OCI-LY3 (cell line): Measurements from ENCODE around the gene PPP1R12B.
"Not testable (repeated sequence)": the region's sequence is repeated elsewhere in the genome, so short reads cannot be mapped to it uniquely, and the experiment has no call there.

Source experiments
- H2AFZ ChIP-seq: fragments of 200-600, 300-600 bp; shearing (Covaris generic); 2 replicates; pipeline ENCODE4 v1.6.0; 2014; ENCODE audit warnings: antibody characterized with exemption, low read depth, low read length
- H3K27ac ChIP-seq: fragments of 200-600, 300-600 bp; sonication (generic); 2 replicates; pipeline ENCODE4 v1.5.1; 2014; ENCODE audit warnings: mild to moderate bottlenecking, low read length, moderate library complexity, mixed read lengths
- H3K27me3 ChIP-seq: fragments of 200-600, 300-600 bp; sonication (generic); 2 replicates; pipeline ENCODE4 v1.6.1; 2014; ENCODE audit warnings: low read depth, low read length, mixed read lengths
- H3K36me3 ChIP-seq: fragments of 200-600, 300-600 bp; sonication (generic); replicated peaks from 2 replicates; pipeline ENCODE3; 2014; ENCODE audit warnings: low read depth, low read length, mixed read lengths
- H3K4me1 ChIP-seq: fragments of 300-600, 200-600 bp; sonication (generic); 2 replicates; pipeline ENCODE4 v1.6.1; 2014; ENCODE audit warnings: low read length, mixed read lengths
- H3K4me2 ChIP-seq: fragments of 200-600, 300-600 bp; sonication (generic); 2 replicates; pipeline ENCODE4 v1.6.1; 2014; ENCODE audit warnings: low read length, mixed read lengths
- H3K4me3 ChIP-seq: fragments of 300-600, 200-600 bp; sonication (generic); 2 replicates; pipeline ENCODE4 v1.5.1; 2014; ENCODE audit warnings: antibody characterized with exemption, mild to moderate bottlenecking, low read length, moderate library complexity
- H3K79me2 ChIP-seq: fragments of 300-600, 200-600 bp; shearing (Covaris generic); 2 replicates; pipeline ENCODE4 v1.6.1; 2014; ENCODE audit warnings: mild to moderate bottlenecking, low read length, mixed read lengths
- H3K9ac ChIP-seq: fragments of 300-600, 200-600 bp; shearing (Covaris generic); 2 replicates; pipeline ENCODE4 v1.6.0; 2014; ENCODE audit warnings: mild to moderate bottlenecking, low read length, moderate library complexity
- H3K9me3 ChIP-seq: fragments of 200-600, 300-600 bp; shearing (Covaris generic); 2 replicates; pipeline ENCODE4 v1.6.1; 2014; ENCODE audit warnings: low read length, mixed read lengths; ENCODE audit not compliant: insufficient read depth
- H4K20me1 ChIP-seq: fragments of 200-600, 300-600 bp; sonication (generic); 2 replicates; pipeline ENCODE4 v1.6.1; 2016; ENCODE audit warnings: low read length, mixed read lengths; ENCODE audit not compliant: insufficient read depth
- CTCF ChIP-seq: fragments of 200-600, 300-600 bp; sonication (generic); IDR thresholded peaks from 2 replicates; pipeline ENCODE4 v1.5.1; 2014; ENCODE audit warnings: antibody characterized with exemption, low read length, low read depth
- EZH2phosphoT487 ChIP-seq: fragments of 200-600 bp; shearing (Covaris generic); IDR thresholded peaks from 2 replicates; pipeline ENCODE4 v1.6.1; 2018; ENCODE audit warnings: antibody characterized with exemption, mixed run types, low read depth

Gene PPP1R12B

DNA sequence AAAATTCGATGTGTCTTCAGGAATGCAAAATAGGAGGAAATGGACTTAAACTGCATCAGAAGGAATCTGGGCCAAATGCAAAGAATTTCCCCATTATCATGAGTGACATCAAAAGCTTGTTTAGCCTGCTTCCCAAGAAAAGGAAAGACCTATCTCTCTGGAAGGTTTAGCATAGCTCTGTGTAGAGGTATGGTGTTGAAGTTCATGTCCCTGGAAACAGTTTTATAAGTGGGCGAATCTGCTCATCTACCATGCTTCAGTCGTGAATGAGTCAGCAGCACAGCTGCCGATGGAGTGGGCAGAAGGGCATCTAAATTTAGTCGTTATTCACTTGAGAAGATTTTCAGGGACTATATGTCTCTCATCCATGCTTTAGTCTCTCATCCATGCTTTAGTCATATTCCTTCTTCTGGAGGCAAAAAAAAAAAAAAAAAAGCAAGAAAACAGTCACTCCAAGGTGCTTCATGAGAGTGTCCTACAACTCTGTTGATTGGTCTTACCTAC is 62.4 kb downstream of the PPP1R12B start:
- H3K27me3 ChIP-seq, H3K9ac ChIP-seq, H3K4me3 ChIP-seq, H2AFZ ChIP-seq, H3K4me2 ChIP-seq, H3K4me1 ChIP-seq, H4K20me1 ChIP-seq, H3K9me3 ChIP-seq, H3K79me2 ChIP-seq, H3K36me3 ChIP-seq, H3K27ac ChIP-seq: not testable (repeated sequence)

DNA sequence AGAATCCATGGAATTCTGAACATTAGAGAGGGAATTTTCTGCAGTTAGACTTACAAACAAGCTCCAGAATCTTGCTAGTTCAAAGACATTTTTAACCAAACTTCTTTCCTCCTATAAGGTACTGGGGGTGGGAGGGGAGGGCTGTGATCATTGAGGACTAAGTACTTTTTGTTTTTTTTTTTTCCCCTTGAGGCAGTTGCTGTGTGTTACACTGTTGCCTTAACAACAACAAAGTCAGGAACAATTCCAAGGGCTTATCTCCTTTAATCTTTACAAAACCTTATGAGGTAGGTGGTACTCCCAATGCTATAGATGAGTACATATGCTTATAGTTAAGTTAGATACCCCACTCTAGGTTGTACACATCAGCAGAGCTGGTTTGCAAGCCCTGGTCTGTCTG is 62.9 kb downstream of the PPP1R12B start:
- Histone ChIP-seq H3K27ac (no peak overlapping the region), H3K27me3 (no peaks in the 10 kb centered on the region), H3K9me3 (no peaks in the 10 kb centered on the region), H2AFZ (no peak overlapping the region), H3K9ac (no peak overlapping the region), H3K36me3 (no peaks in the 10 kb centered on the region), H3K4me1 (no peaks in the 10 kb centered on the region), H4K20me1 (0 out of 2 replicates have a peak, but pooled peaks cover 2% of the 10 kb centered on the region), H3K4me3 (no peak overlapping the region), H3K4me2 (no peak overlapping the region), H3K79me2 (no peaks in the 10 kb centered on the region)
- TF ChIP-seq EZH2phosphoT487, result no peak
- no peak for TF ChIP-seq CTCF

DNA sequence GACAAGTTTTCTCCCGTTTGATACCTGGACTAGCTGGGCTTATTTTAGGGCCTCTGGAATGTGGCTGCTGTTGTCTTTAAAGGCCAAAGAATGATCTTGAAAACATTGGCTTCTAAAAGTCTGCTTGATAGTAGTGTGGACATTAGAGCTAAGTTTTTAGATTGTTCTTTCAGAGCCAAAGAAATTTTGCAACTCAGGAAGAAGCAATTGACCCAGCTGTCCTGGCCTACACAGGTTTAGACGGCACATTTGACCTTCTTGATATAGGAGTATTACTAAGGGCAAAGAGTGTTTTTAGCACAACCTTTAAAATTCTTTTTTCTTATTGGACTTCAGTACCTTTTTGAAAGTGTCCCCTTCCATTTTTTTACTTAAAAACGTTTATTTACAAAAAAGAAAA is 63.9 kb downstream of the PPP1R12B start:
- not testable (repeated sequence) for H3K27me3 ChIP-seq, H3K9me3 ChIP-seq, H3K9ac ChIP-seq, H4K20me1 ChIP-seq, H3K79me2 ChIP-seq, H3K4me3 ChIP-seq, H3K4me2 ChIP-seq, H2AFZ ChIP-seq, H3K36me3 ChIP-seq, H3K4me1 ChIP-seq, H3K27ac ChIP-seq

- TF ChIP-seq CTCF, result no peak
- Histone ChIP-seq H3K9ac (no peak overlapping the region), H3K4me2 (no peak overlapping the region), H3K4me1 (no peaks in the 10 kb centered on the region), H3K4me3 (no peak overlapping the region), H3K79me2 (no peaks in the 10 kb centered on the region), H3K36me3 (no peaks in the 10 kb centered on the region), H4K20me1 (no peaks in the 10 kb centered on the region), H3K27ac (no peak overlapping the region), H2AFZ (no peak overlapping the region), H3K9me3 (no peaks in the 10 kb centered on the region), H3K27me3 (no peaks in the 10 kb centered on the region)
Observed at GRCh38 chr1:202416641-202417040, 68.1 kb downstream of the PPP1R12B start.

DNA sequence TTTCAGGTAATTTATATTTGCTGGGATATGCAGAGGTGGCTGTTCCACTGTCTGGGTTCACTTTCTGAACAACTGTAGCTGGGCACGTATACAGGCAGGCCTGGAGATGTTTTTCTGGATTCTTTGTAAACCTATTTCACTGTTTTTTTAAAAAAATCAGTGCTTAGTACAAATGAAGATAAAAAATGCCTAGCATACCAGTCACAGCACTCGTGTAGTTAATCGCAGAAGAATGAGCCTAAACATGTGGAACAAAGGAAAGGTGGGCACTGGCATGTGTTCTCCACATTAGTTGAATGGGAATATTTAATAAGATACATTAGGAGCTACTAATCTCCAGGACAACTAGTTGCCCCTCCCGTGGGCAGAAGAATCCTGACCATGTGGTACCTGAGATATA is 68.6 kb downstream of the PPP1R12B start:
- not testable (repeated sequence) for H3K27ac ChIP-seq, H3K4me2 ChIP-seq

GRCh38 chr1:202417762-202418201 is 69.3 kb downstream of the PPP1R12B start:
- H3K27me3 ChIP-seq, H3K36me3 ChIP-seq, H4K20me1 ChIP-seq, H3K4me3 ChIP-seq, H3K4me1 ChIP-seq, H2AFZ ChIP-seq, H3K9ac ChIP-seq, H3K9me3 ChIP-seq, H3K4me2 ChIP-seq, H3K27ac ChIP-seq, H3K79me2 ChIP-seq: not testable (repeated sequence)

More for the DNA sequence above, 68.6 kb downstream of the PPP1R12B start:
- H3K9me3 ChIP-seq, H3K36me3 ChIP-seq, H3K27me3 ChIP-seq, H2AFZ ChIP-seq, H3K79me2 ChIP-seq, H4K20me1 ChIP-seq, H3K4me1 ChIP-seq, H3K9ac ChIP-seq, H3K4me3 ChIP-seq: not testable (repeated sequence)

DNA sequence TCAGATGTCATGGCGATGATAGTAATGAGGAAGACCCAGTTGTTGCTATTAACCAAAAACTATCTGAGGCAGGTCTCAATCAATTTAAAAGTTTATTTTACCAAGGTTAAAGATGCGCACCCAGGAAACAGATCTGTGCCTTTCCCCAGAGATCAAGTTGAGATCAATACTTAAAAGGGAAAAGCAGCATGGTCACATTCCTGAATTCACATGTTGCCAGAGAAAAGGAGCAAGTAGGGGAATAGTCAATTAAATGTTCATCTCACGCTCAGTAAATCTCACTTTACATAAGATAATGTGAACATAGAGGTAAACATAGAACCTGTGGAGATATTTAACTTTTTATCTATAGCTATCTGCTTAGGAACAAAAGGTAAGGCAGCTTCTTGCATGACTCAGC is 71.2 kb downstream of the PPP1R12B start:
- H3K27ac ChIP-seq, H3K9ac ChIP-seq, H3K4me3 ChIP-seq, H3K79me2 ChIP-seq, H3K4me1 ChIP-seq, H3K4me2 ChIP-seq, H2AFZ ChIP-seq, H3K27me3 ChIP-seq, H3K36me3 ChIP-seq, H3K9me3 ChIP-seq, H4K20me1 ChIP-seq: not testable (repeated sequence)

- not testable (repeated sequence) for H3K4me3 ChIP-seq, H2AFZ ChIP-seq, H3K79me2 ChIP-seq, H3K9me3 ChIP-seq, H3K4me2 ChIP-seq, H3K27ac ChIP-seq, H4K20me1 ChIP-seq, H3K27me3 ChIP-seq, H3K4me1 ChIP-seq, H3K36me3 ChIP-seq, H3K9ac ChIP-seq
Observed at GRCh38 chr1:202420422-202421094, 72.1 kb downstream of the PPP1R12B start.
